CD4-positive, alpha-beta memory T cell (primary cell): ENCODE data around the gene DPP8. TPM values are rescaled to one million over a fixed set of nuclear protein-coding genes. Genes with fewer than 3 reads are reported as not detected.

ENCODE experiments used
- CTCF ChIA-PET: fragments of 350-600 bp; sonication (Branson Sonifier 250); formaldehyde crosslinking; loops from one replicate; lab custom pipeline; 2021; ENCODE audit warnings: inconsistent platforms; ENCODE audit not compliant: partially characterized antibody; lab: Charles Lee
- POLR2A ChIA-PET: fragments of 350-600 bp; sonication (Branson Sonifier 250); formaldehyde crosslinking; loops from one replicate; lab custom pipeline; 2021; ENCODE audit not compliant: partially characterized antibody; lab: Charles Lee
- DNase-seq, 5 donors: peaks; one replicate each; pipeline versions ENCODE4 v3.0.0 to v3.0.0-alpha.2; 2020 to 2022; ENCODE audit warnings: mixed read lengths in 1 of 5
- H3K27ac ChIP-seq: one replicate; pipeline ENCODE4 v1.7.0; 2013; ENCODE audit warnings: low read depth, low read length
- H3K27me3 ChIP-seq: 2 replicates; pipeline ENCODE4 v1.7.0; 2013; ENCODE audit warnings: mild to moderate bottlenecking, low read length, moderate library complexity; ENCODE audit not compliant: insufficient read depth
- H3K36me3 ChIP-seq: 2 replicates; pipeline ENCODE4 v1.7.0; 2013; ENCODE audit warnings: mild to moderate bottlenecking, low read length, moderate library complexity; ENCODE audit not compliant: insufficient read depth
- H3K4me1 ChIP-seq: 2 replicates; pipeline ENCODE4 v1.7.0; 2013; ENCODE audit warnings: mild to moderate bottlenecking, low read length, moderate library complexity; ENCODE audit not compliant: insufficient read depth
- H3K4me3 ChIP-seq, 2 donors: one replicate each; pipeline ENCODE4 v1.7.0; 2013; ENCODE audit warnings: low read length in 2 of 2, mild to moderate bottlenecking in 1 of 2
- H3K9me3 ChIP-seq, 2 donors: one replicate each; pipeline ENCODE4 v1.7.0; 2013; ENCODE audit warnings: low read length in 2 of 2, control low read depth in 1 of 2; ENCODE audit not compliant: control insufficient read depth in 1 of 2
- H3K27ac Mint-ChIP-seq, 7 donors: one replicate each; pipeline ENCODE4 v1.8.0; 2020 to 2021; ENCODE audit warnings: mixed read lengths in 7 of 7, mild to moderate bottlenecking in 6 of 7, inconsistent platforms in 3 of 7, moderate library complexity in 3 of 7
- H3K27me3 Mint-ChIP-seq, 2 donors: one replicate each; pipeline ENCODE4 v1.8.0; 2020 to 2021; ENCODE audit warnings: mixed read lengths in 2 of 2
- H3K36me3 Mint-ChIP-seq, 2 donors: one replicate each; pipeline ENCODE4 v1.8.0; 2020 to 2021; ENCODE audit warnings: mixed read lengths in 2 of 2, inconsistent platforms in 1 of 2, mild to moderate bottlenecking in 1 of 2
- H3K4me1 Mint-ChIP-seq, 4 donors: one replicate each; pipeline ENCODE4 v1.8.0; 2020 to 2021; ENCODE audit warnings: mixed read lengths in 4 of 4, mild to moderate bottlenecking in 1 of 4
- H3K4me3 Mint-ChIP-seq, 8 donors: one replicate each; pipeline ENCODE4 v1.8.0; 2020 to 2021; ENCODE audit warnings: mixed read lengths in 8 of 8, mild to moderate bottlenecking in 7 of 8, moderate library complexity in 6 of 8, inconsistent platforms in 3 of 8
- H3K9me3 Mint-ChIP-seq, 8 donors: one replicate each; pipeline ENCODE4 v1.8.0; 2020 to 2021; ENCODE audit warnings: mixed read lengths in 8 of 8, mild to moderate bottlenecking in 5 of 8, inconsistent platforms in 3 of 8, moderate library complexity in 1 of 8
- intact Hi-C: fragments of 100-400 bp; cut with micrococcal nuclease; formaldehyde crosslinking; loops from one replicate; pipeline ENCODE4 v1.15.1; 2023
- polyA plus RNA-seq, 2 donors: library from polyadenylated mRNA; unstranded; fragments of 300-500 nt; fragmentation: Illumina TruSeq; gene quantifications; one replicate each; pipeline ENCODE4 v1.2.3, GENCODE V29; 2021
- total RNA-seq, 2 experiments: library from RNA; stranded (reverse); gene quantifications; one replicate each; pipeline ENCODE4 v1.2.3, GENCODE V29; 2021

Gene DPP8
- total and polyA plus RNA-seq, 4 experiments from 2014 or later, result 39.2 to 58.6 (median 52.8) TPM

DNA sequence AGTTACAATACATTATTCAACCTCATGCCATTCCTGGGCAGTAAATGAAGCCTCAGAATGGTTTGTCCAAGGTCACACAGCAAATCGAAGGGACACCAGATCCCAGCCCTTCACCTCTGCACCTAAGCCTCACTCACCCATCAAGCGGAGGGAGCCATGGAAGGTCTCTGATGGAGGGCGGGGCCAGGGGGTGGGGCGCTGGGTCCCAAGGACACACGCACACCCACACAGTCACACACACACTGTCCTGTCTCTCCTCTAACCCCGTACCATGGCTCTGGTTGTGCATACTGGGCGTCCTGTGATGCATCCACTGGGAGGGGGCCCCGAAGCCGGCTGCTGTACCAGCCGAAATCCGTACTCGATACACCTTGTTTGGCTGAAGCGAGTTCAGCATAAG, 124.4 kb downstream of the DPP8 start:
- no peak overlapping the region for H3K4me3 Mint-ChIP-seq
- no peak for DNase-seq
- no peaks in the 10 kb centered on the region for H3K9me3 ChIP-seq
- intact Hi-C loops, result no loop called here
- ChIA-PET POLR2A (no interaction called here), CTCF (no interaction called here)
- H3K4me1 ChIP-seq, result no peaks in the 10 kb centered on the region
- H3K36me3 ChIP-seq, result no peaks in the 10 kb centered on the region
- H3K27ac ChIP-seq, result no peak overlapping the region
- no peak overlapping the region for H3K4me3 ChIP-seq
- no peak overlapping the region for H3K27ac Mint-ChIP-seq
- no peaks in the 10 kb centered on the region for H3K36me3 Mint-ChIP-seq
- peaks cover 11% of the 10 kb centered on the region for H3K27me3 ChIP-seq
- H3K9me3 Mint-ChIP-seq, result no peaks in the 10 kb centered on the region
- peaks cover 6 to 10% (median 7%) of the 10 kb centered on the region in 4 donors for H3K4me1 Mint-ChIP-seq
- peaks cover 45 to 47% of the 10 kb centered on the region in 2 donors for H3K27me3 Mint-ChIP-seq

Other genes starting within 250 kb of the DPP8 start
- gene PARP16, start 230.8 kb downstream of the DPP8 start, total RNA-seq, result 10 to 100 TPM; 20.8 to 21.4 TPM
- 10 to 100 TPM; 27.1 to 27.2 TPM for gene PARP16, start 230.8 kb downstream of the DPP8 start, polyA plus RNA-seq
- gene RNU5A-1, start 221.6 kb downstream of the DPP8 start, total RNA-seq, result not detected
- gene RNU5A-1, start 221.6 kb downstream of the DPP8 start, polyA plus RNA-seq, result not detected
- 10 to 100 TPM in 1 of 2 experiments, not detected in 1; 24.0 TPM for gene RNU5B-1, start 213.0 kb downstream of the DPP8 start, total RNA-seq
- gene RNU5B-1, start 213.0 kb downstream of the DPP8 start, polyA plus RNA-seq, result not detected
- not detected for gene IGDCC3, start 139.7 kb downstream of the DPP8 start, total RNA-seq
- not detected for gene IGDCC3, start 139.7 kb downstream of the DPP8 start, polyA plus RNA-seq
- gene IGDCC4, start 94.7 kb downstream of the DPP8 start, total RNA-seq, result under 1 TPM; 0.06 to 0.22 TPM
- gene IGDCC4, start 94.7 kb downstream of the DPP8 start, polyA plus RNA-seq, result under 1 TPM in 1 of 2 donors, not detected in 1; 0.24 TPM
- 10 to 100 TPM; 23.1 to 23.8 TPM for gene HACD3, start 12.8 kb upstream of the DPP8 start, total RNA-seq
- 10 to 100 TPM; 35.6 to 35.9 TPM for gene HACD3, start 12.8 kb upstream of the DPP8 start, polyA plus RNA-seq
- 10 to 100 TPM; 35.3 to 40.3 TPM for gene INTS14, start 93.4 kb upstream of the DPP8 start, total RNA-seq
- gene INTS14, start 93.4 kb upstream of the DPP8 start, polyA plus RNA-seq, result 10 to 100 TPM; 27.1 to 31.2 TPM
- 1 to 10 TPM; 6.3 to 8.2 TPM for gene SLC24A1, start 104.2 kb upstream of the DPP8 start, total RNA-seq
- 1 to 10 TPM in 1 of 2 donors, under 1 TPM in 1; 0.35 to 2.7 TPM for gene SLC24A1, start 104.2 kb upstream of the DPP8 start, polyA plus RNA-seq